GM06990 (cell line): ENCODE measurements around the gene KLHL3.

Experiments used
- DNase-seq: peaks from one replicate; pipeline ENCODE4 v3.0.0-alpha.2; 2011; ENCODE audit not compliant: insufficient read length; ENCODE audit errors: extremely low read depth
- H3K27me3 ChIP-seq: replicated peaks from 2 replicates; pipeline ENCODE4 v1.6.0; 2011; ENCODE audit warnings: low read length; ENCODE audit not compliant: control insufficient read depth, insufficient read depth
- H3K36me3 ChIP-seq: 2 replicates; pipeline ENCODE4 v1.5.1; 2011; ENCODE audit warnings: low read length; ENCODE audit not compliant: control insufficient read depth, insufficient read depth
- H3K4me3 ChIP-seq: replicated peaks from 2 replicates; pipeline ENCODE4 v1.5.1; 2011; ENCODE audit warnings: low read depth, mild to moderate bottlenecking, control low read depth, low read length
- TF ChIP-seq, protein P1 (sequence below): IDR thresholded peaks from 2 replicates; pipeline ENCODE4 v1.5.1; 2011; ENCODE audit warnings: low read length, control low read depth, mild to moderate bottlenecking, inconsistent platforms; ENCODE audit not compliant: insufficient read depth, poor library complexity, severe bottlenecking

The KLHL3 gene

DNA sequence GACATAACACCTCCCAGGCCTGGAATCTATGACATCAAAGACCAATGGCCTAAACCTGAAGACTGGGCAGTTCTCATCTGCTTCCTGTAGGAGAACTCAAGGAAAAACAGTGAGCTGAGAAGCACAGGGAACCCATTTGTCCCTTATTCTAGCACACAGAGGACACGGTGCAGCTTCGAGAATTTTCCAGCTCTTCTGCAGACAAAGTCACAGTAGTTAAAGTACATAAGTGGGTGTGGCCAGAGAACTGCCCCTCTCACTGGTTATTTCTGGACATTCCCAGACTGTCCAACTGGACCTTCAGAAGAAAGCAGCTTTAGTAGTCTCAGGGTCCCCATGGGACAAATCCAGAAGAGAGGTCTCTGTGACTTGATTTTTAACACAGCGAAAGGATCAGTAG is 114.6 kb downstream of the KLHL3 start:
- 0 out of 2 replicates have a peak, but pooled peaks cover 1% of the 10 kb centered on the region for H3K36me3 ChIP-seq
- TF ChIP-seq, protein P1, sequence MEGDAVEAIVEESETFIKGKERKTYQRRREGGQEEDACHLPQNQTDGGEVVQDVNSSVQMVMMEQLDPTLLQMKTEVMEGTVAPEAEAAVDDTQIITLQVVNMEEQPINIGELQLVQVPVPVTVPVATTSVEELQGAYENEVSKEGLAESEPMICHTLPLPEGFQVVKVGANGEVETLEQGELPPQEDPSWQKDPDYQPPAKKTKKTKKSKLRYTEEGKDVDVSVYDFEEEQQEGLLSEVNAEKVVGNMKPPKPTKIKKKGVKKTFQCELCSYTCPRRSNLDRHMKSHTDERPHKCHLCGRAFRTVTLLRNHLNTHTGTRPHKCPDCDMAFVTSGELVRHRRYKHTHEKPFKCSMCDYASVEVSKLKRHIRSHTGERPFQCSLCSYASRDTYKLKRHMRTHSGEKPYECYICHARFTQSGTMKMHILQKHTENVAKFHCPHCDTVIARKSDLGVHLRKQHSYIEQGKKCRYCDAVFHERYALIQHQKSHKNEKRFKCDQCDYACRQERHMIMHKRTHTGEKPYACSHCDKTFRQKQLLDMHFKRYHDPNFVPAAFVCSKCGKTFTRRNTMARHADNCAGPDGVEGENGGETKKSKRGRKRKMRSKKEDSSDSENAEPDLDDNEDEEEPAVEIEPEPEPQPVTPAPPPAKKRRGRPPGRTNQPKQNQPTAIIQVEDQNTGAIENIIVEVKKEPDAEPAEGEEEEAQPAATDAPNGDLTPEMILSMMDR, result no peak
- no peak overlapping the region for H3K4me3 ChIP-seq
- no peak for DNase-seq
- H3K27me3 ChIP-seq, result no peaks in the 10 kb centered on the region

DNA sequence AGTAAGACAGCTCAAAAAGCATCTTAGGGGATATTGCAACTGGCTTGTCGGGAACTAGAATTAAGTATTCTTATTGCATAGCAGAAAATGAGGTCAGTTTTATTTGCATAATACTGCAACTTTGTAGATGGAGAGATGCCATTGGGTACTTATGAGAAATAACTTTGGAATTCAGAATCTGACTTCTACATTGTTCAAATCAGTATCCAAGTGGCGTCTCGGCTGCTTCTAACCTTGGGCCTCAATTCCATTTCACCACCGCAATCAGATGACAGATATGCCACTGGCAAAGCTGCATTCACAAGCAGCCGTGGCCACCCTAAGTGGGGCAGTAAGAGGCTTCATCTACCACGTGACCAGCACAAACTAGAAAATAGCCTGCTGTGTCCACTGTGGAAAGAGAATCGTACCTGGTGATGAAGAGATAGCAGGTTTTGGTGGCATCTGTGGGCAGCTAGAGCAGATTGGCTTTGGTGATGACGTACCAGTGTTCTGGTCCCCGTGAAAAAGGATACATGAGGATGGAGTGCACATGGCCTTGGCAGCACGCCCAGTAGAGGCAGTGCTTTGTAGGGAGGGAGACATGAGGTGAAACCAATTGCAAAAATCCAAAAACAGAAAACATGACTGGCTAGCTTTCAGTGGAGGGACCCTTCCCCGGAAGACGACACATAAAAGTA is 116.6 kb downstream of the KLHL3 start:
- Histone ChIP-seq H3K36me3 (no peaks in the 10 kb centered on the region), H3K4me3 (no peak overlapping the region), H3K27me3 (no peaks in the 10 kb centered on the region)
- no peak for DNase-seq
- TF ChIP-seq, protein P1, result no peak

DNA sequence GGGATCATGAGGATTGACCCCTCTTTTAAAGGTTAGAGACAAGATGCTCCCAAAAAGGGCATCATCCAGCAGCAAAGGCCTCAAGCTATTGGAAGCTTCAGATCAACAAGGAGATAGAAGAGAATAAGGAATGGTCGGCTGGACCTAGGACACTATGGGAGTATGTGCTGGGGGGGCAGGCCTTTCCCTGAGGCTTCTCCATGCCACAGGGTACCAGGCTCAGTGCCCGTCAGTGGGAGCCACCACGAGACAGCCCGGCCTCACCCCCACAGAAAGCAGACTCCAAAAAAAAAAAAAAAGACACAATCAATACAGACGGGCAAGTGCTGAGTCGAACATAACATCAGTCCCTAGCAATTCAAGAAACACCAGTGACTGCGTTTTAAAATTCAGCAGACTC is 117.4 kb downstream of the KLHL3 start:
- no peaks in the 10 kb centered on the region for H3K27me3 ChIP-seq
- TF ChIP-seq, protein P1, result no peak
- no peaks in the 10 kb centered on the region for H3K36me3 ChIP-seq
- no peak for DNase-seq
- H3K4me3 ChIP-seq, result no peak overlapping the region

DNA sequence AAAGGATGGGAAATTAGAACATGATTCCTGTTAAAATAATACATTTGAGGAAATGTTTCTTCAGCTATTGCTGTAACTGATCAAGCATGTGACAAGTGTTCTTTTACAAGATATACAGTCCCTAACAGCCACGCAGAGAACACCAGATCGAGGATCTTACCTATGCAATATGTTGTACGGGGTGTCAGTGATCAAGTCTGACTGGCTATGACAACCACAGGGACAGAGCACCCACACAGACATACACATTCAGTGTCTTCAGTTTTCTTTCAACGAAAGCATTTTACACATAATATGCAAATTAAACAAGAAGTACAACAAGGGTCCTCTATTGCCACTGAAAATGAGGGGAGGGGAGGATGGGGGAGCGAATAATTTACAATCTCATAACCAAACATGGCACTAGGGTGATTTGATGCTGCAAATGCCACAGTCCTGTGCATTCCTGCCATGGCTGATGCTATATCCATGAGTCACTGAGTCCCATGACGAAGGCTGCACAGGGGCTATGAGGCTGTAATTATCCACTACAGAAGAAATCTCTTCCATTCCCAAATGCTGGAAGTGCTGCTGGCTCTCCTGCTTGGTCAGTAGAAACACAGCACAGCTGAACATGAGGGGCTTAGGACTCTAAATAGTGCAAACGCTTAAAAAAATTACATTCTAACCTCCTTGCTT is 118.2 kb downstream of the KLHL3 start:
- H3K4me3 ChIP-seq, result no peak overlapping the region
- no peaks in the 10 kb centered on the region for H3K27me3 ChIP-seq
- H3K36me3 ChIP-seq, result no peaks in the 10 kb centered on the region
- no peak for DNase-seq
- TF ChIP-seq, protein P1, result no peak

DNA sequence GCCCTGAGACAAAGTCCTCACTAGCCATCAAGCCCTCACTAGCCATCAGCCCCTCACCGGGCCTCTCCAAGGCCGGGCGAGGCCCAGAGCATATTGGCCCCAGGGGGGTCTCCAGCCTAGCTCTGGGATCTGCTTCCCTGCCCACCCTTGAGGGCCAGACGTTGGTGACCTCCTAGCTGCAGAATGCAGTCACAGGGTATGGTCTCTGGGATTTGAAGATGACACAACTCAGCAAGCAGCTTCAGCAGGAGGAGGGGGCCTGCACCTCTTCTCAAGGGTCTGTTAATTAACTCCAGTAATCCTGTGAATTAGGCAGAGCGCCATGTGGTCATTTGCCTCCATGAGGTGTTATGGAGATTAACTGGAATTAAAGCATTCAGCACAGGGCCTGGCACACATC is 119.8 kb downstream of the KLHL3 start:
- Histone ChIP-seq H3K36me3 (no peaks in the 10 kb centered on the region), H3K4me3 (no peak overlapping the region)
- TF ChIP-seq, protein P1, result no peak

More for the DNA sequence above, 119.8 kb downstream of the KLHL3 start:
- no peaks in the 10 kb centered on the region for H3K27me3 ChIP-seq
- DNase-seq, result no peak
